Adrenal gland (tissue), 12 donors: ENCODE measurements around the gene RPRD1A. TPM values are rescaled to one million over a fixed set of nuclear protein-coding genes. Genes with fewer than 3 reads are reported as not detected.

Experiments
- DNase-seq, 7 donors: peaks; one replicate each; pipeline ENCODE4 v3.0.0-alpha.2; 2019 to 2020
- H3K27ac ChIP-seq, 5 donors: fragments of 200-600 bp; sonication (generic) in 4 of 5; 1 replicate in 3 of 5; 2 replicates in 2 of 5; pipeline versions ENCODE4 v1.5.1 to v1.8.0; 2016 to 2020; ENCODE audit warnings: mild to moderate bottlenecking in 1 of 5
- H3K27me3 ChIP-seq: fragments of 200-600 bp; 2 replicates; pipeline ENCODE4 v1.8.0; 2021
- H3K36me3 ChIP-seq, 2 donors: fragments of 200-600 bp; replicated peaks in 1 of 2; 1 replicate in 1 of 2; 2 replicates in 1 of 2; pipeline versions ENCODE4 v1.5.1 to v1.8.0; 2018 to 2022
- H3K4me1 ChIP-seq, 2 donors: fragments of 200-600 bp; replicated peaks in 1 of 2; 1 replicate in 1 of 2; 2 replicates in 1 of 2; pipeline versions ENCODE4 v1.5.1 to v1.8.0; 2018 to 2021
- H3K4me3 ChIP-seq, 4 donors: fragments of 200-600 bp; sonication (generic) in 3 of 4; one replicate each; pipeline ENCODE4 v1.5.1; 2016 to 2018
- H3K9me3 ChIP-seq, 3 donors: fragments of 200-600 bp; sonication (generic) in 1 of 3; replicated peaks in 1 of 3; 1 replicate in 2 of 3; 2 replicates in 1 of 3; pipeline versions ENCODE4 v1.5.1 to v1.8.0; 2016 to 2021
- POLR2A ChIP-seq, 2 donors: fragments of 450-650 bp; IDR thresholded peaks; one replicate each; pipeline ENCODE4 v1.6.1; 2017; ENCODE audit warnings: antibody characterized with exemption in 2 of 2, mild to moderate bottlenecking in 2 of 2, moderate library complexity in 1 of 2
- WGBS, 4 donors: extraction: QIAGEN DNeasy Blood & Tissue Kit in 2 of 4; methylation state at CpG; one replicate each; pipeline versions ENCODE4 v1.1.5 to v1.1.7; 2013 to 2017; 5-methylcytosine and 5-hydroxymethylcytosine counted together
- intact Hi-C, 2 donors: fragments of 100-400 bp; cut with DNase I; formaldehyde crosslinking; loops; one replicate each; pipeline versions ENCODE4 v1.14.1 to v1.15.0; 2022 to 2023
- polyA plus RNA-seq, 3 donors: library from polyadenylated mRNA; stranded (reverse); fragments of 200-250 nt in 2 of 3; fragments of 350-450 nt in 1 of 3; fragmentation: Illumina TruSeq in 1 of 3; extraction: RNeasy Lipid Tissue Mini Kit (QIAGEN cat#74804) in 1 of 3; gene quantifications; one replicate each; pipeline ENCODE4 v1.2.3, GENCODE V29; 2013 to 2014
- total RNA-seq, 9 donors: library from RNA; depleted of rRNA in 4 of 9; stranded (reverse); fragments of >200 nt in 4 of 9; fragments of 120-200 nt in 1 of 9; fragmentation: NEBNext Ultra II Directional in 1 of 9; extraction: Animal tissue kit (Norgen Biotek cat#: 25700) in 1 of 9; gene quantifications; one replicate each; pipeline versions ENCODE4 v1.1.0 to v1.2.4, GENCODE V29; 2013 to 2023
- TF ChIP-seq, protein P1 (sequence below), 6 experiments: fragments of 450-650 bp in 4 of 6; fragments of 200-600 bp in 2 of 6; sonication (generic) in 1 of 6; IDR thresholded peaks; 1 replicate in 5 of 6; 2 replicates in 1 of 6; pipeline versions ENCODE4 v1.5.1 to v1.8.0; 2016 to 2021; ENCODE audit warnings: antibody characterized with exemption in 6 of 6, mild to moderate bottlenecking in 2 of 6, moderate library complexity in 1 of 6
- donor health status: healthy with polysubstance abuse.
- donor health status: Bipolar disorder and iron deficiency.
- donor health status: DM: yes; HTN: yes; CAD: no.
- donor health status: DM: no; HTN: no; CAD: no.
- donor health status: DM: no; HTN: no; CAD: no.
- donor health status: DM: yes; HTN: yes; CAD: no.

The RPRD1A gene
- total and polyA plus RNA-seq, 12 donors, result 28.9 to 128 (median 58.4) TPM

DNA sequence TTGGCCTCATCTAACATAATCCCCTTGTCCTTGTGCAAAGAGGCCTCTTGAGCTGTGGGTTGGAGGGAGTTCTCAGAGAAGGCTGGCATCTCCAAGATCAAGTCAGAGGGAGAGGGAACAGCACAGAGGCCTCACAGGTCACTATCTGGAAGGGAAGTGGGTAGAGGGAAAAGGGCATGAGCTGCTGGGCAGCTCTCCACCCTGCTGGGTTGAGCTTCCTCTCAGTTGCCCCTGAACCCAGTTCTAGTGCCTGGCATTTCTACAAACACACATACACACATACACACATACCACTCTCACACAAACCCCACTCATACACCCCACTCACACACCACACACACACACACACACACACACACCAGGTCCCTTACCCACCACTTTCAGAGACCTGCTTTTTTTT is 125.2 kb downstream of the RPRD1A start:
- Histone ChIP-seq H3K27ac (no peak overlapping the region), H3K4me3 (no peak overlapping the region), H3K9me3 (no peaks in the 10 kb centered on the region), H3K4me1 (no peaks in the 10 kb centered on the region), H3K36me3 (no peaks in the 10 kb centered on the region), H3K27me3 (no peaks in the 10 kb centered on the region)
- intact Hi-C loops, result loop anchor here in 1 of 2 donors (10.0 kb wide), 1 partner anchor 537 kb away; no protein-coding TSS in a partner anchor
- DNase-seq, result no peak
- TF ChIP-seq, protein P1, sequence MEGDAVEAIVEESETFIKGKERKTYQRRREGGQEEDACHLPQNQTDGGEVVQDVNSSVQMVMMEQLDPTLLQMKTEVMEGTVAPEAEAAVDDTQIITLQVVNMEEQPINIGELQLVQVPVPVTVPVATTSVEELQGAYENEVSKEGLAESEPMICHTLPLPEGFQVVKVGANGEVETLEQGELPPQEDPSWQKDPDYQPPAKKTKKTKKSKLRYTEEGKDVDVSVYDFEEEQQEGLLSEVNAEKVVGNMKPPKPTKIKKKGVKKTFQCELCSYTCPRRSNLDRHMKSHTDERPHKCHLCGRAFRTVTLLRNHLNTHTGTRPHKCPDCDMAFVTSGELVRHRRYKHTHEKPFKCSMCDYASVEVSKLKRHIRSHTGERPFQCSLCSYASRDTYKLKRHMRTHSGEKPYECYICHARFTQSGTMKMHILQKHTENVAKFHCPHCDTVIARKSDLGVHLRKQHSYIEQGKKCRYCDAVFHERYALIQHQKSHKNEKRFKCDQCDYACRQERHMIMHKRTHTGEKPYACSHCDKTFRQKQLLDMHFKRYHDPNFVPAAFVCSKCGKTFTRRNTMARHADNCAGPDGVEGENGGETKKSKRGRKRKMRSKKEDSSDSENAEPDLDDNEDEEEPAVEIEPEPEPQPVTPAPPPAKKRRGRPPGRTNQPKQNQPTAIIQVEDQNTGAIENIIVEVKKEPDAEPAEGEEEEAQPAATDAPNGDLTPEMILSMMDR (IDR thresholded peaks at IDR 0.05), result no peak
- TF ChIP-seq POLR2A (IDR thresholded peaks at IDR 0.05), result no peak

DNA sequence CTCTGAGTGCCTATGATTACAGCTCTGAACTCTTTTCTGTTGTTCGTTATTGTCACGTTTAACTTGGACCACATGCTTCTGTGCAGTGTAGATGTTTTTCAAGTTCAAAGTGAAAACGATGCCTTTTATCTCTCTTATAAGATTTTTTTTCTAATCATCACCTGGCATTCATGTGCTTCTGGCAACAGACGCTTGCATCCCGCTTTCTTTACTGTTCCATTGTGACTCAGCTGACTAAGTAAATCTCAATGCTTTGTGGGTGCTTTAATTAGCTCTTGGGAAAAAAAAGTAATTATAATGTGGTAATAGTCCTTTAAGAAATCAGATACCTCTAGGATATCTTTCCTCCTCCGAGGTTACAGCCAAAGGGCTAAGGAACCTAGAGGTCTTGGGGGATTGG is 126.1 kb downstream of the RPRD1A start:
- Histone ChIP-seq H3K4me3 (no peak overlapping the region), H3K27ac (no peak overlapping the region), H3K4me1 (no peaks in the 10 kb centered on the region), H3K27me3 (no peaks in the 10 kb centered on the region), H3K36me3 (no peaks in the 10 kb centered on the region), H3K9me3 (no peaks in the 10 kb centered on the region)
- DNase-seq, result no peak
- TF ChIP-seq POLR2A (IDR thresholded peaks at IDR 0.05), result no peak
- TF ChIP-seq, protein P1 (IDR thresholded peaks at IDR 0.05), result no peak
- WGBS, 4 donors, result 63 to 73% (median 70%) methylated on average over 6 of the region's 6 CpGs
- intact Hi-C loops, result loop anchor here in 1 of 2 donors (10.0 kb wide), 1 partner anchor 536 kb away; no protein-coding TSS in a partner anchor

Other genes starting within 250 kb of the RPRD1A start
- 10 to 100 TPM; 30.5 to 79.1 (median 39.5) TPM for gene SLC39A6, start 61.8 kb upstream of the RPRD1A start, total RNA-seq
- gene SLC39A6, start 61.8 kb upstream of the RPRD1A start, polyA plus RNA-seq, result 10 to 100 TPM in 1 of 3 donors, 1 to 10 TPM in 2; 4.3 to 54.2 (median 6.1) TPM
- gene ELP2, start 62.3 kb upstream of the RPRD1A start, total RNA-seq, result 10 to 100 TPM; 27.4 to 80.5 (median 65.9) TPM
- 100 to 1,000 TPM in 1 of 3 donors, 10 to 100 TPM in 2; 52.4 to 150 (median 97.4) TPM for gene ELP2, start 62.3 kb upstream of the RPRD1A start, polyA plus RNA-seq
- gene MOCOS, start 119.9 kb upstream of the RPRD1A start, total RNA-seq, result 10 to 100 TPM; 15.3 to 88.1 (median 22.8) TPM
- gene MOCOS, start 119.9 kb upstream of the RPRD1A start, polyA plus RNA-seq, result 10 to 100 TPM in 2 of 3 donors, 1 to 10 TPM in 1; 7.6 to 48.1 (median 10.0) TPM
- gene FHOD3, start 230.2 kb upstream of the RPRD1A start, total RNA-seq, result 10 to 100 TPM; 17.5 to 84.6 (median 45.6) TPM
- 10 to 100 TPM; 55.3 to 87.9 (median 68.7) TPM for gene FHOD3, start 230.2 kb upstream of the RPRD1A start, polyA plus RNA-seq